HEK293 (cell line): Measurements from ENCODE around the gene CLDND1.

Experiments
- GLI2 ChIP-seq: fragments of 450-650 bp; formaldehyde crosslinking; IDR thresholded peaks from 2 replicates; pipeline ENCODE4; 2017; ENCODE audit warnings: missing biosample characterization, missing genetic modification characterization, low read depth, borderline replicate concordance
- ZNF335 ChIP-seq: fragments of 450-650 bp; formaldehyde crosslinking; conservative IDR thresholded peaks from 2 replicates; pipeline ENCODE4 v1.5.1; 2016; ENCODE audit warnings: missing biosample characterization, missing genetic modification characterization

Gene CLDND1

DNA sequence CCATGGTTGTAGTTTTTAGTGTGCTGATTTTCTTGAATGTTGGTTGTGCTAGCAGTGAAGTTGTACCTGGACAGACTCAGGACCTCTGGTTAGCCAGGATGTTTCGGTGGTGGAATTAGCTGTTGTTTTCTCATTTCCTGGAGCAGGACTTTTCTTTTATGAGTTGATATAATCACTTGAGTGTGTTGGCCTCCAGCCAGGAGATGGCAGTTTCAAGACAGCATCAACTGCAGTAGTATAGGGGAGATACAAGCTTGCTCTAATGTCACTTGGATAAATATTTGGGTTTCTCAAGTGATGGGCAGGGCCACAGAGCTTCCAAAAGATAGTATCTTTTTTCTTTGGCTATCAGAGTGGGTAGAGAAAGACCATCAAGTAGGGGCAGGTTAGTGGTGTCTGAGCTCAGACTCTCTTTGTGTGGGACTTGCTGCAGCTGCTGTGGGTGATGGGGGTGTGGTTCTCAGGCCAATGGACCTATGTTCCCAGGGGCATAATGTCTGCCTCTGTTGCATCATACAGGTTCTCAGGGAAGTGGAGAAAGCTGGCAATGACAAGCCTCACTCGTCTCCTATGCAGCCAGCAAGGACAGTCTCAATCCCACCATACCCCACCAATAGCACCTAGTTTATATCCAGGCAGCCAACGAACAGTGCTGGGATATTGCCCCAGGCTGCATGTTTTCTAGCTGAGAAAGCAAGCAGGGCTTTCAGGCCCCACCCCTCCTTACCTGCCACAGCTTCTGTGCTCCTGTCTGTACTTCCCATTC lies 39.8 kb downstream of the CLDND1 start (continued):
- TF ChIP-seq GLI2 (tag by site-specific recombination) (no peak), ZNF335 (tag by site-specific recombination) (peak; percentile 40; the same call in 1 of the 2 replicates)
